H1 (cell line): Measurements from ENCODE around the gene KIZ. TPM values are rescaled to one million over a fixed set of nuclear protein-coding genes. Genes with fewer than 3 reads are reported as not detected.

Experiments
- ATF2 ChIP-seq: IDR thresholded peaks from 2 replicates; pipeline ENCODE4 v1.6.1; 2012; ENCODE audit warnings: low read length, inconsistent platforms
- BACH1 ChIP-seq: IDR thresholded peaks from 2 replicates; pipeline ENCODE4 v1.6.1; 2012; ENCODE audit warnings: low read length, improper control_type of control experiment
- E2F6 ChIP-seq: IDR thresholded peaks from 2 replicates; pipeline ENCODE4 v1.6.1; 2012; ENCODE audit warnings: inconsistent platforms
- GTF2F1 ChIP-seq: IDR thresholded peaks from 2 replicates; pipeline ENCODE4 v1.6.1; 2012; ENCODE audit warnings: low read depth, low read length, improper control_type of control experiment, borderline replicate concordance
- HDAC2 ChIP-seq, 2 experiments: fragments of 300-600 bp in 1 of 2; sonication (generic) in 1 of 2; IDR thresholded peaks; 2 replicates each; pipeline ENCODE4 v1.6.1; 2011 to 2012; ENCODE audit warnings: low read depth in 2 of 2, low read length in 2 of 2, mild to moderate bottlenecking in 2 of 2, moderate library complexity in 2 of 2, borderline replicate concordance in 1 of 2, inconsistent platforms in 1 of 2
- HDAC6 ChIP-seq: IDR thresholded peaks from one replicate; pipeline ENCODE4 v1.7.1; 2012; ENCODE audit warnings: low read depth, mild to moderate bottlenecking, inconsistent platforms, low read length, moderate library complexity
- RNF2 ChIP-seq: fragments of 200-900, 300-1000 bp; sonication (generic); IDR thresholded peaks from 2 replicates; pipeline ENCODE4 v1.7.1; 2016; ENCODE audit warnings: borderline replicate concordance, low read depth, mild to moderate bottlenecking, antibody characterized with exemption, low read length; ENCODE audit not compliant: poor library complexity, severe bottlenecking; ENCODE audit errors: missing control alignments
- SAP30 ChIP-seq: fragments of 300-600 bp; sonication (generic); IDR thresholded peaks from 2 replicates; pipeline ENCODE4 v1.7.1; 2012; ENCODE audit warnings: low read length, moderate library complexity, mild to moderate bottlenecking, inconsistent platforms; ENCODE audit not compliant: insufficient read depth, insufficient replicate concordance
- SRF ChIP-seq: IDR thresholded peaks from 2 replicates; pipeline ENCODE4 v1.6.1; 2011; ENCODE audit warnings: mild to moderate bottlenecking, low read depth, low read length, moderate library complexity
- TAF1 ChIP-seq: IDR thresholded peaks from 2 replicates; pipeline ENCODE4 v1.6.1; 2011; ENCODE audit warnings: mild to moderate bottlenecking, low read depth, low read length
- ZNF274 ChIP-seq: IDR thresholded peaks from 2 replicates; pipeline ENCODE4 v1.7.0; 2012; ENCODE audit warnings: low read length, borderline replicate concordance; ENCODE audit errors: extremely low read depth
- polyA plus RNA-seq, 7 experiments: library from polyadenylated mRNA; depleted of rRNA in 3 of 7; stranded (reverse) in 5 of 7; unstranded in 2 of 7; fragments of >200 nt in 5 of 7; fragments of 200-250 nt in 2 of 7; gene quantifications; 1 replicate in 5 of 7; 2 replicates in 1 of 7; 4 replicates in 1 of 7; pipeline versions ENCODE4 v1.2.1 to v1.2.3, GENCODE V29; 2011 to 2013; ENCODE audit warnings: missing spikeins in 2 of 7, mixed read lengths in 2 of 7
- total RNA-seq: library from RNA; stranded (reverse); fragmentation: NEBNext Ultra II Directional; extraction: Animal tissue kit (Norgen Biotek cat#: 25700); gene quantifications from 2 replicates; pipeline ENCODE4 v1.2.1, GENCODE V29; 2021

The KIZ gene
- total and polyA plus RNA-seq, 2 of the 8 experiments (the other 6 are each of a cell fraction or from before 2014, with no cell fraction given): 13.0 to 51.7 TPM

GRCh38 chr20:21125072-21125848, 622 bp upstream of the KIZ start (continued):
- TF ChIP-seq TAF1 (peak; percentile 57; the same call in 1 of the 2 replicates), BACH1 (no peak), ZNF274 (no peak), E2F6 (peak; percentile 72; the same call in 1 of the 2 replicates), SAP30 (no peak), RNF2 (no peak), HDAC2 (IDR thresholded peaks at IDR 0.05; ENCODE audit: borderline replicate concordance in 1 of 2, low read depth in 2 of 2, low read length in 2 of 2) (no peak), HDAC6 (no peak), ATF2 (no peak), SRF (no peak), GTF2F1 (no peak)
